K562 (cell line): ENCODE results near the gene PASD1. TPM values are rescaled to one million over a fixed set of nuclear protein-coding genes. Genes with fewer than 3 reads are reported as not detected.

ENCODE experiments used
- ARNT ChIP-seq, 2 experiments: fragments of 450-650 bp; IDR thresholded peaks; 2 replicates each; pipeline ENCODE4 v1.6.1; 2016; ENCODE audit warnings: mild to moderate bottlenecking in 1 of 2
- CBFA2T2 ChIP-seq: fragments of 450-650 bp; conservative IDR thresholded peaks from 2 replicates; pipeline ENCODE4 v1.6.1; 2017; ENCODE audit warnings: mild to moderate bottlenecking
- CEBPB ChIP-seq: fragments of 450-650 bp; IDR thresholded peaks from 2 replicates; pipeline ENCODE4 v1.6.1; 2016; ENCODE audit warnings: missing genetic modification characterization, missing compliant biosample characterization
- FOXA3 ChIP-seq, 2 experiments: fragments of 450-650 bp in 1 of 2; sonication (generic) in 1 of 2; formaldehyde crosslinking; IDR thresholded peaks in 1 of 2; conservative IDR thresholded peaks in 1 of 2; 2 replicates each; pipeline versions ENCODE4 v1.4.0 to v1.8.0; 2020 to 2022; ENCODE audit warnings: mild to moderate bottlenecking in 2 of 2, missing genetic modification reagents in 1 of 2
- GATAD2A ChIP-seq: fragments of 450-650 bp; IDR thresholded peaks from 2 replicates; pipeline ENCODE4 v1.6.1; 2017
- GTF2E2 ChIP-seq: fragments of 200-800 bp; sonication (Bioruptor generic); IDR thresholded peaks from 2 replicates; pipeline ENCODE4 v1.6.1; 2016; ENCODE audit warnings: missing genetic modification characterization, missing compliant biosample characterization
- NFIC ChIP-seq: fragments of 450-650 bp; IDR thresholded peaks from 2 replicates; pipeline ENCODE4 v1.6.1; 2017; ENCODE audit warnings: mild to moderate bottlenecking, inconsistent platforms
- POLR2B ChIP-seq: fragments of 450-650 bp; IDR thresholded peaks from 2 replicates; pipeline ENCODE4 v1.6.1; 2018; ENCODE audit warnings: low read depth; ENCODE audit not compliant: partially characterized antibody
- RAD21 ChIP-seq, 2 experiments: fragments of 250-450 bp in 1 of 2; fragments of 450-650 bp in 1 of 2; sonication (Bioruptor Pico) in 1 of 2; formaldehyde crosslinking in 1 of 2; IDR thresholded peaks in 1 of 2; conservative IDR thresholded peaks in 1 of 2; 2 replicates each; pipeline versions ENCODE4 v1.4.0 to v1.8.0; 2020 to 2022; ENCODE audit warnings: mild to moderate bottlenecking in 2 of 2, moderate library complexity in 1 of 2
- RCOR1 ChIP-seq, 2 experiments: IDR thresholded peaks; 2 replicates each; pipeline ENCODE4 v1.6.1; 2012; ENCODE audit warnings: low read depth in 2 of 2, low read length in 2 of 2, borderline replicate concordance in 1 of 2, improper control_type of control experiment in 1 of 2
- SAFB ChIP-seq: fragments of 200-400 bp; formaldehyde crosslinking; IDR thresholded peaks from 2 replicates; pipeline ENCODE4 v1.6.1; 2017; ENCODE audit warnings: low read depth, low read length, borderline replicate concordance
- STAT5A ChIP-seq: IDR thresholded peaks from 2 replicates; pipeline ENCODE4 v1.6.1; 2012; ENCODE audit warnings: low read length, inconsistent platforms, borderline replicate concordance
- TFAM ChIP-seq: fragments of 250-450 bp; sonication (Bioruptor Pico); conservative IDR thresholded peaks from 2 replicates; pipeline ENCODE4 v1.5.0; 2021; ENCODE audit warnings: mild to moderate bottlenecking, moderate library complexity
- ZNF23 ChIP-seq: fragments of 250-450 bp; sonication (Bioruptor Pico); IDR thresholded peaks from 2 replicates; pipeline ENCODE4 v1.4.0; 2020; ENCODE audit warnings: mild to moderate bottlenecking
- ZNF707 ChIP-seq: fragments of 250-450 bp; sonication (Bioruptor Pico); conservative IDR thresholded peaks from 2 replicates; pipeline ENCODE4 v1.8.0; 2022; ENCODE audit warnings: inconsistent platforms, mild to moderate bottlenecking, moderate library complexity
- ZNF717 ChIP-seq: fragments of 250-450 bp; sonication (Bioruptor Pico); IDR thresholded peaks from 2 replicates; pipeline ENCODE4 v1.5.0; 2021
- polyA plus RNA-seq, 8 experiments: library from polyadenylated mRNA; depleted of rRNA in 4 of 8; stranded (reverse) in 5 of 8; unstranded in 3 of 8; fragments of >200 nt; fragmentation: Nextera tagmentation in 2 of 8; fragmentation: Illumina TruSeq in 1 of 8; extraction: Ambion mirVana in 2 of 8; extraction: Trizol in 1 of 8; gene quantifications; 2 replicates each; pipeline versions ENCODE4 v1.2.1 to v1.2.3, GENCODE V29; 2011 to 2014; ENCODE audit warnings: inconsistent platforms in 1 of 8, missing spikeins in 1 of 8
- total RNA-seq, 7 experiments: library from RNA; depleted of rRNA in 6 of 7; stranded (reverse); fragments of >200 nt in 6 of 7; fragmentation: Illumina TruSeq in 2 of 7; extraction: Trizol in 2 of 7; gene quantifications; 2 replicates each; pipeline versions ENCODE4 v1.2.1 to v1.2.3, GENCODE V29; 2011 to 2021; ENCODE audit warnings: low replicate concordance in 1 of 7
- TF ChIP-seq, protein P1 (sequence below), 2 experiments: fragments of 450-650 bp; formaldehyde crosslinking in 1 of 2; IDR thresholded peaks; 2 replicates each; pipeline versions ENCODE4 v1.4.0 to v1.6.1; 2014 to 2020; ENCODE audit warnings: mild to moderate bottlenecking in 2 of 2, borderline replicate concordance in 1 of 2, low read depth in 1 of 2
- TF ChIP-seq, protein P2 (sequence below): fragments of 250-450 bp; sonication (Bioruptor Pico); IDR thresholded peaks from 2 replicates; pipeline ENCODE4 v1.5.0; 2021
- TF ChIP-seq, protein P3 (sequence below): fragments of 450-650 bp; formaldehyde crosslinking; IDR thresholded peaks from 2 replicates; pipeline ENCODE4 v1.4.0; 2020; ENCODE audit warnings: mild to moderate bottlenecking, moderate library complexity

Gene PASD1
- total and polyA plus RNA-seq, 9 of the 15 experiments (the other 6 are each of a cell fraction or from before 2014, with no cell fraction given), result 1.7 to 12.8 (median 9.6) TPM

DNA sequence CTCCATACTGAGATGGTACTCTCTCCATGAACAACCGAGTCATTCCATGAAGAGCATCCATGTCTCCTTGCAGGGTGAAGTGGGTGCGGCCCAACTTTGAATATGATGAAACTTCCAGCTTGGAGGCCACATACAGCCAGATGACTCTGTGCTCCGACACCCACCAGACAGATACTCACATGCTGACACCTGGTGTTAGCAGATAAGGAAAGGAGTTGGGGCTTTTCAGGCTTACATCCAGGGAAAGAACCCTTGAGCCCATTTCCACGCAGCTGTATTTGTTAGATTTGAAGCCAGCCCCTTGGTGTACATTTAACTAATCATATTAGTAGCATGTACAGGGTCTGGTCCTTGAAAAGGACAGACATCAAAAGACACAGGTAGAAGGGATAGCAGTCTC lies 69.7 kb downstream of the PASD1 start (continued):
- peak; percentile 93 for TF ChIP-seq CBFA2T2
- TF ChIP-seq, protein P1, sequence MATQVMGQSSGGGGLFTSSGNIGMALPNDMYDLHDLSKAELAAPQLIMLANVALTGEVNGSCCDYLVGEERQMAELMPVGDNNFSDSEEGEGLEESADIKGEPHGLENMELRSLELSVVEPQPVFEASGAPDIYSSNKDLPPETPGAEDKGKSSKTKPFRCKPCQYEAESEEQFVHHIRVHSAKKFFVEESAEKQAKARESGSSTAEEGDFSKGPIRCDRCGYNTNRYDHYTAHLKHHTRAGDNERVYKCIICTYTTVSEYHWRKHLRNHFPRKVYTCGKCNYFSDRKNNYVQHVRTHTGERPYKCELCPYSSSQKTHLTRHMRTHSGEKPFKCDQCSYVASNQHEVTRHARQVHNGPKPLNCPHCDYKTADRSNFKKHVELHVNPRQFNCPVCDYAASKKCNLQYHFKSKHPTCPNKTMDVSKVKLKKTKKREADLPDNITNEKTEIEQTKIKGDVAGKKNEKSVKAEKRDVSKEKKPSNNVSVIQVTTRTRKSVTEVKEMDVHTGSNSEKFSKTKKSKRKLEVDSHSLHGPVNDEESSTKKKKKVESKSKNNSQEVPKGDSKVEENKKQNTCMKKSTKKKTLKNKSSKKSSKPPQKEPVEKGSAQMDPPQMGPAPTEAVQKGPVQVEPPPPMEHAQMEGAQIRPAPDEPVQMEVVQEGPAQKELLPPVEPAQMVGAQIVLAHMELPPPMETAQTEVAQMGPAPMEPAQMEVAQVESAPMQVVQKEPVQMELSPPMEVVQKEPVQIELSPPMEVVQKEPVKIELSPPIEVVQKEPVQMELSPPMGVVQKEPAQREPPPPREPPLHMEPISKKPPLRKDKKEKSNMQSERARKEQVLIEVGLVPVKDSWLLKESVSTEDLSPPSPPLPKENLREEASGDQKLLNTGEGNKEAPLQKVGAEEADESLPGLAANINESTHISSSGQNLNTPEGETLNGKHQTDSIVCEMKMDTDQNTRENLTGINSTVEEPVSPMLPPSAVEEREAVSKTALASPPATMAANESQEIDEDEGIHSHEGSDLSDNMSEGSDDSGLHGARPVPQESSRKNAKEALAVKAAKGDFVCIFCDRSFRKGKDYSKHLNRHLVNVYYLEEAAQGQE (IDR thresholded peaks at IDR 0.05; ENCODE audit: borderline replicate concordance), result peak; percentile 35; the same call in 1 of the 2 replicates
- TF ChIP-seq, protein P1 (CRISPR knock-in tag; IDR thresholded peaks at IDR 0.05; ENCODE audit: low read depth), result no peak
- peak in 1 of 2 experiments; percentile 83; a peak in 2 of 4 replicates for TF ChIP-seq ARNT (IDR thresholded peaks at IDR 0.05)
- TF ChIP-seq SAFB, result no peak
- TF ChIP-seq GTF2E2 (tag), result no peak
- no peak for TF ChIP-seq GATAD2A
- TF ChIP-seq, protein P2, sequence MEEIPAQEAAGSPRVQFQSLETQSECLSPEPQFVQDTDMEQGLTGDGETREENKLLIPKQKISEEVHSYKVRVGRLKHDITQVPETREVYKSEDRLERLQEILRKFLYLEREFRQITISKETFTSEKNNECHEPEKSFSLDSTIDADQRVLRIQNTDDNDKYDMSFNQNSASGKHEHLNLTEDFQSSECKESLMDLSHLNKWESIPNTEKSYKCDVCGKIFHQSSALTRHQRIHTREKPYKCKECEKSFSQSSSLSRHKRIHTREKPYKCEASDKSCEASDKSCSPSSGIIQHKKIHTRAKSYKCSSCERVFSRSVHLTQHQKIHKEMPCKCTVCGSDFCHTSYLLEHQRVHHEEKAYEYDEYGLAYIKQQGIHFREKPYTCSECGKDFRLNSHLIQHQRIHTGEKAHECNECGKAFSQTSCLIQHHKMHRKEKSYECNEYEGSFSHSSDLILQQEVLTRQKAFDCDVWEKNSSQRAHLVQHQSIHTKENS, result no peak
- TF ChIP-seq TFAM, result no peak
- no peak for TF ChIP-seq ZNF707 (CRISPR knock-in tag)
- TF ChIP-seq CEBPB (tag), result peak; percentile 80
- no peak for TF ChIP-seq FOXA3 (CRISPR knock-in tag; conservative IDR thresholded peaks at IDR 0.05 in 1 of 2, IDR thresholded peaks at IDR 0.05 in 1 of 2)
- peak; percentile 80 for TF ChIP-seq NFIC
- TF ChIP-seq RAD21 (CRISPR knock-in tag; conservative IDR thresholded peaks at IDR 0.05 in 1 of 2, IDR thresholded peaks at IDR 0.05 in 1 of 2), result peak; percentile 15 to 57; a peak in 3 of 4 replicates
- TF ChIP-seq RCOR1 (IDR thresholded peaks at IDR 0.05; ENCODE audit: borderline replicate concordance in 1 of 2, low read depth in 2 of 2, low read length in 2 of 2), result peak in 1 of 2 experiments; percentile 91; a peak in 3 of 4 replicates
- TF ChIP-seq POLR2B, result no peak
- TF ChIP-seq ZNF23 (CRISPR knock-in tag), result no peak
- no peak for TF ChIP-seq ZNF717 (CRISPR knock-in tag)
- TF ChIP-seq, protein P3, sequence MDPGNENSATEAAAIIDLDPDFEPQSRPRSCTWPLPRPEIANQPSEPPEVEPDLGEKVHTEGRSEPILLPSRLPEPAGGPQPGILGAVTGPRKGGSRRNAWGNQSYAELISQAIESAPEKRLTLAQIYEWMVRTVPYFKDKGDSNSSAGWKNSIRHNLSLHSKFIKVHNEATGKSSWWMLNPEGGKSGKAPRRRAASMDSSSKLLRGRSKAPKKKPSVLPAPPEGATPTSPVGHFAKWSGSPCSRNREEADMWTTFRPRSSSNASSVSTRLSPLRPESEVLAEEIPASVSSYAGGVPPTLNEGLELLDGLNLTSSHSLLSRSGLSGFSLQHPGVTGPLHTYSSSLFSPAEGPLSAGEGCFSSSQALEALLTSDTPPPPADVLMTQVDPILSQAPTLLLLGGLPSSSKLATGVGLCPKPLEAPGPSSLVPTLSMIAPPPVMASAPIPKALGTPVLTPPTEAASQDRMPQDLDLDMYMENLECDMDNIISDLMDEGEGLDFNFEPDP, result no peak
- TF ChIP-seq STAT5A, result peak; percentile 86
